ENCODE results near the gene GNAT2.
"Not testable (repeated sequence)": the region's sequence is repeated elsewhere in the genome, so short reads cannot be mapped to it uniquely, and the experiment has no call there.

The GNAT2 gene

GRCh38 chr1:109619576-109620400 lies at the start of gene GNAT2, which contains the start of gene AMPD2:
GNAT2 (minus strand) TSS chr1:109619616; CDS start chr1:109612870, 6,746 bp downstream.
AMPD2 (plus strand) TSS chr1:109619837; CDS start chr1:109621176, 1,339 bp downstream.
- DNase-seq (ENCODE audit: low read depth in 2 of 2), result peak; percentile 61 to 70

DNA sequence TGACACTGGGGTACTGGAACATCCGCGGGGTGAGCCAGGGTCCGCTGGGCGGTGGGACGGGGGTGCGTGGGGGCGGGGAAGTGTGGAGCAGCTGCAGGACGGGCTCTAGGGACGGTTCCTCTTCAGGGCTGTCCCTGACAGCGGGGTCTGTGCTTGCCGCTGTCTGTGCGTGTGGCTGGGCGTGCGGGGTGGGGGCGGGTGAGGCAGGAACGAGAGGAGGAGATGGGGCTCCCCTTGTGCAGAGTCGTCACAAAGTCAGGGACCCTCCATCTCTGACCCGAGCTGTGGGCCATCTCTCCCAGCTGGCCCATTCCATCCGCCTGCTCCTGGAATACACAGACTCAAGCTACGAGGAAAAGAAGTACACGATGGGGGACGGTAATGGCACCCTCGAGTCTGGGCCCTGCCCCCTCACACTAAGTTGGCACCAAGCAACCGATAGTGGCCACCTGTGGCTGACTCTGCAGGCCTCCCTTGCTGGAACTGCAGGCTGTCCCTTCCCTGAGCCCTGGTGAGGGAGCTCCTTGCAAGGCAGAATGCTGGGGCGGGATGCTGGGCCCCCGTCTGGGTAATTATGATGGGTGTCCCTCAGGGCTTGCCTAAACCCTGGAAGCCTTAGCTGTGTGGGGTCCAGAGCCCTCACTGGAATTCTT lies 48.8 kb upstream of the GNAT2 start:
- no peak for DNase-seq (ENCODE audit: low read depth in 2 of 2)

GRCh38 chr1:109667452-109668122 lies 48.2 kb upstream of the GNAT2 start, which contains the start of gene GSTM2:
GSTM2 (plus strand) TSS chr1:109668057; CDS start chr1:109668116, 59 bp downstream.
- DNase-seq (ENCODE audit: low read depth in 2 of 2), result peak; percentile 74 to 79

- DNase-seq (ENCODE audit: low read depth in 2 of 2), result no peak
These were observed 45.3 kb upstream of the GNAT2 start for GRCh38 chr1:109664671-109665070.

DNA sequence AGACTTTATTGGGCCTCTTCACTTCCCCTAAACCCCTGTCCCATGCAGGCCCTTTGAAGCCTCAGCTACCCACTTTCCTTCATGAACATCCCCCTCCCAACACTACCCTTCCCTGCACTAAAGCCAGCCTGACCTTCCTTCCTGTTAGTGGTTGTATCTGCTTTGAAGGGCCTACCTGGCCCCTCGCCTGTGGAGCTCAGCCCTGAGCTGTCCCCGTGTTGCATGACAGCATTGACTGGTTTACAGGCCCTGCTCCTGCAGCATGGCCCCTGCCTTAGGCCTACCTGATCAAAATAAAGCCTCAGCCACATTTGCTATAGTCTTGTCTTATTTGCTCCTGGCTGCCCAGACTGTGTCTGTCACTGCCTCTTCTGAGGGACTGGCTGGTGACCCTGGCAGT lies 42.0 kb upstream of the GNAT2 start:
- DNase-seq (ENCODE audit: low read depth in 2 of 2), result no peak

- DNase-seq (ENCODE audit: low read depth in 2 of 2), result not testable (repeated sequence)
These were observed 41.2 kb upstream of the GNAT2 start for GRCh38 chr1:109660691-109661026.

DNA sequence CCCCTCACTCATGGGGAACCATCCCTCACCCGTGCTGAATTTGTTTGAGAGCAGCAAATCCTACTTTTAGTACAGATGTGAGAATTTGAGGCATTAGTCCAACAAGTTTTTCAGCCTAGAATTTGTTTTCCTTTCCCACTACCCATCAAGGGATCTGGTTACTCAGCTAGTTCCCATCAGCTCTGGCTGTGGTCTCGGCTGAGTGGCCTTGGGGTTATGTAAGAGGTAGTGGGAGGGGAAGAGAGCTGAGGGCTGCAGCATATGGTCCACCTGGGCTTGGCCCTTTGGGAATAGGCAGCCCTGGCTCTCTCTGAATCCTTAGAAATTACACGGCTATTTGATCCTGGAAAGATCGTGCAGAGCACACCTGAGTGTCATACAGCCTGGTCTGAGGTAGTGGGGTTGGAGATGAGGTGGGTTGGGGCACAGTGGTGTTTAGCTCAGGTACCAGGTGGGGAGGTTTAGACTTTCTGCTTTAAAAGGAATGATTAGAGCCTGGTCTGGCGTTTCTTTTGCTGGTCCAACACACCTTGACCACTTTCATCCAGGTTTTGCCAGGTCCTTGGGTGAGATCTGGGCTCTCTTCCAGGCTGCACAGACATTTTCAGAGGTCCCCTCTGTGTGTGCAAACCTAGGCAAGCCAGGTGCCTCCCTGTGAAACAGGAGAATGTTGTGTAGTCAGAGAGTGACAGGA lies 40.7 kb upstream of the GNAT2 start:
- no peak for DNase-seq (ENCODE audit: low read depth in 2 of 2)

DNA sequence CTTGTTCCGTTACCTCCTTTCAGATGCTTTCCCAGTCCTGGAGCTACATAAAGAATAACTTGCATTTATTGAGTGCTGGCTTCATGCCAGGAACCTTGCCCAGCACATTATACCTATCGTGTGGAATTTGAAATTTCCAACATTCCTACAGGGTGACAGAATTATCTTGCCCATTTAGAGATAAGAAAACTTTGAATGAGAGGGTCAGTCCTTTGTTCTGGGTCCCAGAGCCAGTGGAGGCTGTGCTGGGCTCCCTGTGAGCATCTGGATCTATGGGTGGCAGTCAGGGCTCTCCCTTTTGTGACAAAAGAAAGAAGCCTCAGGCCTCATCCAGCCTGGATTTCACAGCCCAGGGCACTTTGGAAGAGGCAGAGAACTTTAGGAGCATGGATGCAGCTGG lies 39.7 kb upstream of the GNAT2 start:
- DNase-seq (ENCODE audit: low read depth in 2 of 2), result no peak

DNA sequence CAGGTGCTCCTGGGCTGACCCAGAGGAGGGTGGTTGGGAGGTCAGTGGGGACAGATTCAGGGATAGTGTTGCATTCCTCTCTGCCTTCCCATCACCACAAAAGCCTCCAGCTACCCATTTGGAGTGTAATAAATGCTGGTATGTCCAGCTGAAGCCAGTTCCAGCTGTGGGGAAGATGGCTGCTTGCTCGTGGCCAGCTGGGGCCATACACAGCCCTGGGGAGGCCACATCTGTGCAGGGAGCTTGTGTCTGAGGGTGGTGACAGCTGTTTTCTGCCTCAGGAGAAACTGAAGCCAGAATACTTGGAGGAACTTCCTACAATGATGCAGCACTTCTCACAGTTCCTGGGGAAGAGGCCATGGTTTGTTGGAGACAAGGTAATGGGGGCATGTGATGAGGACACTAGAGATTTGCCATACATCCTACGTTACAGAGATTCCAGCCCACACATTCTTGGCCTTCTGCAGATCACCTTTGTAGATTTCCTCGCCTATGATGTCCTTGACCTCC lies 39.2 kb upstream of the GNAT2 start:
- DNase-seq (ENCODE audit: low read depth in 2 of 2), result no peak

- DNase-seq (ENCODE audit: low read depth in 2 of 2), result no peak
These were observed 38.6 kb upstream of the GNAT2 start for GRCh38 chr1:109657970-109658369.

DNA sequence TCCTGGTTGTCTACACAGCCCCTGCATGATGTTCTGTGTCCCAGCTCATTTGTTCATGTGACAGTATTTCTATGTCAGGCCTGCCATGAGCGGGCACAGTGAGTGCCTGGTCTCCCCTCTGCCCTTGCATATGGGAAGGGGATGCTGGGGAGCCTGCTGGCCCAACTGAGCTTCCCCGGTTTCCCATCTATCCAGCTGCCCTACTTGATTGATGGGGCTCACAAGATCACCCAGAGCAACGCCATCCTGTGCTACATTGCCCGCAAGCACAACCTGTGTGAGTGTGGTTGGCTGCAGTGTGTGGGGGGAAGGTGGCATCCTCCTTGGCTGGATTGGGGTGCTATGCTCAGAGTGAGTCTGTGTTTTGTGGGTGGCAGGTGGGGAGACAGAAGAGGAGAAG lies 38.0 kb upstream of the GNAT2 start:
- no peak for DNase-seq (ENCODE audit: low read depth in 2 of 2)

GRCh38 chr1:109655615-109656519 lies 36.5 kb upstream of the GNAT2 start, which contains the start of gene GSTM4:
GSTM4 (plus strand) TSS chr1:109656099; CDS start chr1:109656390, 291 bp downstream.
- peak; percentile 64 to 65 for DNase-seq (ENCODE audit: low read depth in 2 of 2)

- DNase-seq (ENCODE audit: low read depth in 2 of 2), result no peak
These were observed 35.1 kb upstream of the GNAT2 start for GRCh38 chr1:109654519-109654918.

DNA sequence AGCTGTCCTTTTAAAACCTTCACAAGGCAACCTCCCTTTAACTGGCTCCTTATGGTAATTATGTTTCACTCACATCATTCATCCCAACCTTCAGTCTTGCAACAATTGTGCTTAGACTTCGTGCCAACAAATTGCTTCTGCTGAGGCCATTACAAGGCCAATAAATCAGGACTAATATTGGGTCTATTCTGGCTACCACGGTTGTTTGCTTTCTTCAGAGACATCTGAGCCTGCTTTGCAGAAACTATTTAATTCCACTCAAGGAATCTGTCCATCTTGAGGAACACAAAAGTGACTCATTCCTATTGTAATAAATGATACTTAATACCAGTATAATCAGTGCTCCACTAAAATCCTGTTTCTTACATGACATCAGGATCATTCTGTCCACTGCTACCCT lies 33.9 kb upstream of the GNAT2 start:
- DNase-seq (ENCODE audit: low read depth in 2 of 2), result no peak

DNA sequence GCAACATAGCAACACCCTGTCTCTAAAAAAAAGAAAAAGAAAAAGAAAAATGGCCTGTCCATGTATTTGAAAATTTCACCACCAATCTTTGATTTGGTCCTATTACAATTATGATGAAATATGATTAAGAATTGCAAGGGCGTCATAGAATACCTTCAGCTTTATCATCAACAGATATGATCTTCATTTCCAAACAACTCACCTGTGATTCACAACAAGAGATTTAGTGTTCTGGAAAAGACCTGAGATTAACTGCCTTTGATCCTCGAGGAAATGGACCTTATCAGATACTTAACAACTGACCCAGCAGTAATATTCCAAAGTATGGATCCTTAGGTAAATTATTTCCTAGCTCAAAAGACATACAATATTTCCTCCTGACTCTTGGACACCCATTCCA lies 33.0 kb upstream of the GNAT2 start:
- DNase-seq (ENCODE audit: low read depth in 2 of 2), result no peak

DNA sequence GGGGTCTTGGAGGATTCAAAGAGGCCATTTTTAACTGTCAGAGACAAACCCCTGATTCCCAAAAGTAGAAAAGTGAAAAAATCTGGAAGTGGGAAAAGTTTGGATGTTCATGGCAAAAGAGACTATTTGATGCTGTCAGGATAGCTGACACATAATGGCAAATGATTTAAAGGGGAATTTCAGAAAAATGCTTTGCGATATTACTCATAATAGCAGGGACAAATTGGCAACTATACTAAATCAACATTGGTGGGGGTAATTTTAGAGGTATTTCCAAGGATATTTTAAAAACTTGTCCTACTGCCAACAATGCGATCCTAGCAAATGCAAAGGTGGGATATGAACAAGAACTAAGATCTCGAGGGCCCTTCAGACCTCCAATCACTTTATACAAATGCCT lies 31.2 kb upstream of the GNAT2 start:
- DNase-seq (ENCODE audit: low read depth in 2 of 2), result no peak

DNA sequence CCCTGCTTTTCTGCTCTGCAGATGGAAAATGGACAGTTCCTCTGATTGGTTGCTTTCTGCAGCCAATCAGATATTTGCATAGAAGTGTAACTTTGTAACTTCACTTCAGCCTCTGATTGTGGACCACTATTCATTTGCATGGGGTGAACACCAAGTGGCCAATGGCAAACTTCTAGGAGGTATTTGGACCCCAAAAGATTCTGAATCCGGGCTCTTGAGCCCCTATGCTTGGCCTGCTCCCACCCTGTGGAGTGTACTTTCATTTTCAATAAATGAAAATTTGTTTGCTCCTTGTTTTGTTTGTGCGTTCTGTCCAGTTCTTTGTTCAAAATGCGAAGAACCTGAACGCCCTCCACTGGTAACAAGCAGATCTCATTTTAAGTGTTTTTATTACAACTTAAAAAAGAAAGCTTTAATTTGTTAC lies 30.1 kb upstream of the GNAT2 start:
- no peak for DNase-seq (ENCODE audit: low read depth in 2 of 2)

- DNase-seq (ENCODE audit: low read depth in 2 of 2), result no peak
These were observed 25.3 kb upstream of the GNAT2 start for GRCh38 chr1:109644670-109645069.

DNA sequence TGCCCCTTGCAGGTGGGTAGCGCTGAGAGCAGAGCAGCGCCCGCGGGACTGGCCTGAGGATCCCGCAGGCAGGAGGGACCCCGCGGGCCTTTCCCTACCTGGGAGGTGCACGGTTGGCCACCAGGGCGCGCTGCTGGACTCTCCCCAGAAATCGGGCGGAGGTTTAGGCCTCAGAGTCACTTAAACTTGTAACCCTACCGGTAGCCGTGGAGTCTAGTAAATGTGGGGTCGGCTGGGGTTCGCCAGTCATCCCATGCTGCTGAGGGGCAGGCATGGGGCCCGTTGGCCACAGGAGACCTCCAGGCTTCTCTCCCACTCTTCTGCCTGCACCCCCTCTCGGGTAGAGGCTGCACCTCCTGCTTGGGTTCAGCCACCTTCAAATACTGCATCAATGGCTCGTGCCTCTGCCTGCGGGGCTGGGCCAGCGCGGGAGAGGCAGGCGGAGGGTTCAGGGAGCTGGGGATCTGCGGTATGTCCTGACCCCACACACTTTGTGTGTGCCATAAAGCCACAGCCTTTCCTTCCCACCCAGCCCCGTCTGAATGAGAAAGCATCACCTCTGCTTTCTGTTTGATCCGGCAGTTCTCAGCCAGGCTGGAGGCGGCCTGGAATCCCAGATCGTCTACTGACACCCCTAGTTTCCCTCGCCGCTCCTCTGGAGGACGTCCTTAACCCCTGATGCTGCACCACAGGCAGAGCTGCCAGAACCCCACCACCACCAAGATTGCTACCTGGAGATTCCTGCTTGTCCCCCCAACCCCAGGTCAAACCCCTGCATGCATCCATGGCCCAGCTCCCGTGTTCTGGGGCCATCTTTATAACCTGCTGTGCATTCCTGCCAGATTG lies 24.2 kb upstream of the GNAT2 start:
- DNase-seq (ENCODE audit: low read depth in 2 of 2), result peak; percentile 74 to 78

DNA sequence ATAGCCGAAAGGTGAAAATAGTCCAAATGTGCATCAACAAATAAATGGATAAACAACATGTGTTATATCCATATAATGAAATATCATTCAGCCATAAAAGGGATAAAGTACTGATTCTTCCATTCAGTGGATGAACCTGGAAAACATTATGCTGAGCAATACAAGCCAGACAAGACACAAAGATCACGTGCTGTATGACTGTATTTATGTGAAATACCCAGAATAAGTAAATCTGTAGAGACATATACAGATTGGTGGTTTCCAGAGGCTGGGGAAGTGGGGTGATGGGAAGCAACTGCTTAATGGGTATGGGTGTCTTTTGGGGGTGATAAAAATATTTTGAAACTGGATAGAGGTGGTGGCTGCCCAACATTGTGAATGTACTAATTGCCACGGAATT lies 23.2 kb upstream of the GNAT2 start:
- no peak for DNase-seq (ENCODE audit: low read depth in 2 of 2)

Data from stimulated activated CD8-positive, alpha-beta memory T cell treated with anti-CD3 and anti-CD28 coated beads, Interleukin-15, amount 100 ng/mL, for 48 hours (primary cell).